Body of pancreas (tissue), 4 donors: ENCODE results near the gene TCF12. TPM values are rescaled to one million over a fixed set of nuclear protein-coding genes. Genes with fewer than 3 reads are reported as not detected.

ENCODE experiments used
- ATAC-seq: fragments of 150-250 bp; one replicate; pipeline ENCODE4 v1.9.1; 2016
- DNase-seq, 4 donors: peaks; one replicate each; pipeline ENCODE4 v3.0.0-alpha.2; 2019
- H3K27ac ChIP-seq, 4 donors: fragments of 200-600 bp; sonication (generic); 1 replicate in 3 of 4; 2 replicates in 1 of 4; pipeline versions ENCODE4 v1.5.1 to v1.6.1; 2016 to 2019; ENCODE audit warnings: mild to moderate bottlenecking in 1 of 4, mixed read lengths in 1 of 4, moderate library complexity in 1 of 4
- H3K27me3 ChIP-seq, 2 donors: fragments of 200-600 bp; sonication (generic); one replicate each; pipeline ENCODE4 v1.6.0; 2016; ENCODE audit warnings: mild to moderate bottlenecking in 1 of 2
- H3K36me3 ChIP-seq, 2 donors: fragments of 200-600 bp; sonication (generic); replicated peaks in 1 of 2; 2 replicates each; pipeline ENCODE4 v1.5.1; 2016; ENCODE audit warnings: low read depth in 2 of 2; ENCODE audit not compliant: insufficient read depth in 1 of 2
- H3K4me1 ChIP-seq: fragments of 200-600 bp; sonication (generic); one replicate; pipeline ENCODE4 v1.6.0; 2016
- H3K4me3 ChIP-seq, 2 donors: fragments of 200-600 bp; sonication (generic); 1 replicate in 1 of 2; 2 replicates in 1 of 2; pipeline ENCODE4 v1.5.1; 2016 to 2019
- H3K9me3 ChIP-seq, 3 donors: fragments of 200-600 bp; sonication (generic); 1 replicate in 2 of 3; 2 replicates in 1 of 3; pipeline ENCODE4 v1.5.1; 2016
- POLR2A ChIP-seq, 3 donors: fragments of 450-650 bp; IDR thresholded peaks; one replicate each; pipeline ENCODE4 v1.6.1; 2016; ENCODE audit warnings: antibody characterized with exemption in 3 of 3, mild to moderate bottlenecking in 2 of 3
- WGBS, 2 donors: methylation state at CpG; one replicate each; pipeline ENCODE4 v1.1.5; 2017; 5-methylcytosine and 5-hydroxymethylcytosine counted together
- intact Hi-C: fragments of 100-400 bp; cut with DNase I; formaldehyde crosslinking; loops from one replicate; pipeline ENCODE4 v1.15.1; 2023
- total RNA-seq, 2 donors: library from RNA; depleted of rRNA; stranded (reverse); fragments of >200 nt; gene quantifications; one replicate each; pipeline ENCODE4 v1.1.0, GENCODE V29; 2016
- TF ChIP-seq, protein P1 (sequence below), 7 experiments: fragments of 450-650 bp in 4 of 7; fragments of 200-600 bp in 3 of 7; sonication (generic) in 3 of 7; IDR thresholded peaks; one replicate each; pipeline ENCODE4 v1.5.1; 2016 to 2019; ENCODE audit warnings: antibody characterized with exemption in 7 of 7

TCF12 gene
- total RNA-seq, 2 donors from 2014 or later = 27.2 to 49.4 TPM

DNA sequence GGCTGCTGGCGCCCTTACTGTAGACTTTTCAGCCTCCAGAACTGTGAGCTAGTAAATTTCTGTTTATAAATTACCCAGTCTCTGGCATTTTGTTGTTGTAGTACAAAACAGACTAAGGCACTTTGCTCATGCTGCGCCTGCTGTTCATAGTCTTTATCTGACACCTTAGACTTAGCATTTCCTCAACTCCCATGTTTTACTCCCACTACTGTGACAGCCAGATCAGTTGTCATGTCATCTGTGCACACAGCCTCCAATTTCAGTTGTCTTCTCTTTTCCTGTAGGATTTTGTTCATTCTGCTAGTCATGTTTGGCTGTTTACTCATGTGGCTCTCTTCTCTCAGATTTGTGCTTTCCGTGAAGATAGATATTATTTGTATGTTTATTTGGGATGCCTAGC, 62.0 kb downstream of the TCF12 start:
- WGBS, 2 donors = 94 to 96% methylated on average over 3 of the region's 3 CpGs
- H3K27ac ChIP-seq = no peak overlapping the region

DNA sequence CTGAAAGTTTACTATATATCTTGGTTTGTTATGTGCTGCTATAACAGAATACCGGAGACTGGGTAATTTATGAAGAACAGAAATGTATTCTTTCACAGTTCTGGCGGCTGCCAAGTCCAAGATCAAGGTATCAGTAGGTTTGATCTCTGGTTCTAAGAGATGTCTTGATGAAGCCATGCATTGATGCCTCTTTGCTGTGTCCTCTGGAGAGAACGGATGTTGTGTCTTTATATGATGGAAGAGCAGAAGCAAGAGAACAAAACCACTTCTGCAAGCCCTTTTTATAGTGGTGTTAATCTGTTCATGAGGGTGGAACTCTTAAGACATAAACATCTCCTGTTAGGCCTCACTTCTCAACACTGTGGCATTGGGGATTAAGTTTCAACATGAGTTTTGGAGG, 62.7 kb downstream of the TCF12 start:
- no peaks in the 10 kb centered on the region for H3K9me3 ChIP-seq
- no peak overlapping the region for H3K4me3 ChIP-seq
- no peak for TF ChIP-seq POLR2A (IDR thresholded peaks at IDR 0.05)
- TF ChIP-seq, protein P1, sequence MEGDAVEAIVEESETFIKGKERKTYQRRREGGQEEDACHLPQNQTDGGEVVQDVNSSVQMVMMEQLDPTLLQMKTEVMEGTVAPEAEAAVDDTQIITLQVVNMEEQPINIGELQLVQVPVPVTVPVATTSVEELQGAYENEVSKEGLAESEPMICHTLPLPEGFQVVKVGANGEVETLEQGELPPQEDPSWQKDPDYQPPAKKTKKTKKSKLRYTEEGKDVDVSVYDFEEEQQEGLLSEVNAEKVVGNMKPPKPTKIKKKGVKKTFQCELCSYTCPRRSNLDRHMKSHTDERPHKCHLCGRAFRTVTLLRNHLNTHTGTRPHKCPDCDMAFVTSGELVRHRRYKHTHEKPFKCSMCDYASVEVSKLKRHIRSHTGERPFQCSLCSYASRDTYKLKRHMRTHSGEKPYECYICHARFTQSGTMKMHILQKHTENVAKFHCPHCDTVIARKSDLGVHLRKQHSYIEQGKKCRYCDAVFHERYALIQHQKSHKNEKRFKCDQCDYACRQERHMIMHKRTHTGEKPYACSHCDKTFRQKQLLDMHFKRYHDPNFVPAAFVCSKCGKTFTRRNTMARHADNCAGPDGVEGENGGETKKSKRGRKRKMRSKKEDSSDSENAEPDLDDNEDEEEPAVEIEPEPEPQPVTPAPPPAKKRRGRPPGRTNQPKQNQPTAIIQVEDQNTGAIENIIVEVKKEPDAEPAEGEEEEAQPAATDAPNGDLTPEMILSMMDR (IDR thresholded peaks at IDR 0.05) = no peak
- no peak for DNase-seq
- WGBS, 2 donors = 90 to 96% methylated on average over 3 of the region's 3 CpGs
- ATAC-seq = no peak
- H3K27ac ChIP-seq = no peak overlapping the region
- no peaks in the 10 kb centered on the region for H3K27me3 ChIP-seq
- H3K36me3 ChIP-seq = no peaks in the 10 kb centered on the region
- intact Hi-C loops = no loop called here
- peaks cover 9% of the 10 kb centered on the region for H3K4me1 ChIP-seq

More for the DNA sequence above, 62.0 kb downstream of the TCF12 start:
- no peaks in the 10 kb centered on the region for H3K36me3 ChIP-seq
- DNase-seq = no peak
- ATAC-seq = no peak
- H3K4me3 ChIP-seq = no peak overlapping the region
- no peaks in the 10 kb centered on the region for H3K27me3 ChIP-seq
- TF ChIP-seq, protein P1 (IDR thresholded peaks at IDR 0.05) = no peak
- TF ChIP-seq POLR2A (IDR thresholded peaks at IDR 0.05) = no peak
- no peaks in the 10 kb centered on the region for H3K9me3 ChIP-seq
- peaks cover 9% of the 10 kb centered on the region for H3K4me1 ChIP-seq
- intact Hi-C loops = no loop called here

DNA sequence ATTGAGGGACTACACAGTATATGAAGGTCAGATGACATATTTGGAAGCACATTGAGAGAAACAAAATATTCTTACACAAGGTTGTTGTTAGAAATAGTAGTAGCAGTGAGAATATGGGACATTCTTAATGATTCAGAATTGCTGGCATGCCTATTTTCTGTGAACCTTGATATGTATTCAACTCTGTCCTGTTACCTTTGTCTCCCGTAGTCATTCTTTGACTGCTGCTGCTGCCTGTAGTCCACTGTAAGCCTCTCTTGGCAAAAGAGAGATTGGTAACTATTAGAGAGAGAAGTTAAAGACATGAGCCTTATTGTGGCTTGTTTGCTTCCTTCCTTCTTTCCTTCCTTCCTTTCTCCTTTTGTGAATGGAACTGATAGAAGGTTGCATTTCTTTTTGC, 64.5 kb downstream of the TCF12 start:
- ATAC-seq (no peak), DNase-seq (no peak)
- Histone ChIP-seq H3K27ac (no peak overlapping the region), H3K27me3 (no peaks in the 10 kb centered on the region), H3K4me3 (no peak overlapping the region), H3K9me3 (no peaks in the 10 kb centered on the region), H3K36me3 (no peaks in the 10 kb centered on the region), H3K4me1 (peaks cover 9% of the 10 kb centered on the region)
- TF ChIP-seq, protein P1 (IDR thresholded peaks at IDR 0.05) = no peak
- TF ChIP-seq POLR2A (IDR thresholded peaks at IDR 0.05) = no peak
- intact Hi-C loops = no loop called here
- WGBS, 2 donors = 46 to 58% methylated on average over 1 of the region's 1 CpG

DNA sequence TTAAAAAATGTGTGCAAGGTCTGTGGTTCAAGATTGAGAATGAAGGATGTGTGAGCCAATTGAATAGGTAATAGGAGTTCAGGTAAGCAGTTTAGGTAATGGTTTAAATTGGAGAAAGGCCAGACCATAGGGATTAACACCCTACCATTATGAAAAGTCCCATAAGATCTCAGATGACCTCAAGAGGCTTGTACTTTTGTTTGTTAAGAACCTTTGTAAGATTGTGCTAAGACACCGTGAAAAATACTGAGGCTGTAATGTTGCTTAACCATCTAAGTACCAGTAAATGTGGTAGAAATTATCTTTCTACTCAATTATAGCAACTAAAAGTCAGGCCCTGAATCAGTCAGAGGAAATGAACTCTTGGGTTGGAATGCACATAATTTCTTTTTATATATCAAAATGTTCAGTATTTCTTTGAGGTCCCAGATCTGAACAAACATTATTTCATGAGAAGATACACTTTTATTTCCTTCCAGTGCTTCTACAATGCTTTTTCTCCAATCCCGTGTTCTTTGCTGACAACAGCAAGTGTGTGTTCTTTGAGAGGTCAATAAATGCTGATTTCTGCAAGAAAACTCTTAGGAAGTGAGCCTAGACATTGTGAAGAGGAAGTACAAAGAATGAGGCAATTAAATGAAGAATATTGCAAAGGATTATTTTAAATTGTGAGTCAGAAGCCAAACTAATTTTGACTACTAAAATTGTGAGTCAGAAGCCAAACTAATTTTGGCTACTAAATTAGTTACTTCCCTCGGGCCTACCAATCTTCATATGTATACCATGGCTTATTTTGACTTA, 66.4 kb downstream of the TCF12 start:
- no peaks in the 10 kb centered on the region for H3K36me3 ChIP-seq
- intact Hi-C loops = no loop called here
- H3K9me3 ChIP-seq = no peaks in the 10 kb centered on the region
- peaks cover 17% of the 10 kb centered on the region for H3K4me1 ChIP-seq
- H3K27me3 ChIP-seq = no peaks in the 10 kb centered on the region
- ATAC-seq (no peak), DNase-seq (no peak)
- 52 to 76% methylated on average over 3 of the region's 3 CpGs for WGBS, 2 donors
- TF ChIP-seq, protein P1 (IDR thresholded peaks at IDR 0.05) = no peak
- TF ChIP-seq POLR2A (IDR thresholded peaks at IDR 0.05) = no peak
- peak overlapping the region in 2 of 4 donors; percentile 17 to 55 for H3K27ac ChIP-seq
- no peak overlapping the region for H3K4me3 ChIP-seq

DNA sequence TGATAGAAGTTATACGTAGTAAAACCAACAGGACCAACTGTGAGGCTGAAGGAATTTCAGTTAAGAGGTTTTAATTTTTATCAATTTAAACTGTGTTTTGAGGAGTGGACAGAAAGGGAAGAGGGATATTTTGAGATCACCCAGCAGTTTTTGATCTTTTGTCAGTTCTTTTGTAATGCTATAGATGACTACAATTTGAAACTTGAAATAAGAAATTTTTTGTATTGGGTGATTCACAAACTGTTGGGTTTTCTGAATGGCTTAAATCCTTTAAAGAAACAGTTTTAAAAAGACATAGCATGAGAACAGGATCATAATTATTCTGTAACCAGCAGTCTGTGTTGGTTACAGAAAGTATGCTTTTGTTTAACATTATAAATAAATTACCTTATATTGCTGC, 67.4 kb downstream of the TCF12 start:
- TF ChIP-seq, protein P1 (IDR thresholded peaks at IDR 0.05) = no peak
- no peak for TF ChIP-seq POLR2A (IDR thresholded peaks at IDR 0.05)
- H3K9me3 ChIP-seq = no peaks in the 10 kb centered on the region
- DNase-seq (no peak), ATAC-seq (no peak)
- no peaks in the 10 kb centered on the region for H3K36me3 ChIP-seq
- H3K4me3 ChIP-seq = no peak overlapping the region
- H3K27me3 ChIP-seq = no peaks in the 10 kb centered on the region
- intact Hi-C loops = no loop called here
- peak overlapping the region in 1 of 4 donors; percentile 55 for H3K27ac ChIP-seq
- WGBS, 2 donors = 81 to 87% methylated on average over 1 of the region's 1 CpG
- H3K4me1 ChIP-seq = peaks cover 18% of the 10 kb centered on the region
